GM10248 (cell line): ENCODE results near the gene PNLIPRP2.

Source experiments
- CTCF ChIA-PET: fragments of 300-600 bp; sonication (Branson Sonifier 250); formaldehyde crosslinking; extraction: SDS; loops from one replicate; lab custom pipeline; 2021; ENCODE audit warnings: antibody characterized with exemption; lab: Yijun Ruan, JAX
- POLR2A ChIA-PET: fragments of 350-650 bp; sonication (Branson Sonifier 250); formaldehyde crosslinking; extraction: SDS; loops from one replicate; lab custom pipeline; 2020; ENCODE audit warnings: antibody characterized with exemption; lab: Yijun Ruan, JAX
- DNase-seq: peaks from one replicate; pipeline ENCODE4 v3.0.0; 2012; ENCODE audit errors: extremely low spot score
- TF ChIP-seq, protein P1 (sequence below): IDR thresholded peaks from 2 replicates; pipeline ENCODE4 v1.5.1; 2012; ENCODE audit warnings: mild to moderate bottlenecking, low read depth; ENCODE audit errors: extremely low read depth, missing control alignments, control extremely low read depth

Gene PNLIPRP2

DNA sequence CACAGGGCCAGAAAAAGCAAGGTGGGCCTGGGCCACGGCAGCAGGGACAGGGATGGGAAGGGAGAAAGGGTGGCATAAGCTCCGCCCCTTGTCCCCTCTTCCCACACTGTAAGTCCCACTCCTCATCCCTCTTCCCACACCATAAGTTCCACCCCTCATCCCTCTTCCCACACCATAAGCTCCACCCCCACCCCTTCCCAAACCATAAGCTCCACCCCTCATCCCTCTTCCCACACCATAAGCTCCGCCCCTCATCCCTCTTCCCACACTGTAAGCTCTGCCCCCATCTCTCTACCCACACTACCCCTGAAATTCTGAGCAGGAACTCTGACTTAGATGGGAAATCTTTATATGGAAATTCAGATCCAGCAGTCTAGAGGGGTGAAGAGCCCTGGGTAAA lies 65.9 kb downstream of the PNLIPRP2 start:
- ChIA-PET CTCF (interaction anchor here (2.2 to 7.2 kb wide), 3 partner anchors 10 to 488 kb away, joined by 6 to 76 read pairs (median 13); no protein-coding TSS in a partner anchor), POLR2A (no interaction called here)
- no peak for DNase-seq
- TF ChIP-seq, protein P1, sequence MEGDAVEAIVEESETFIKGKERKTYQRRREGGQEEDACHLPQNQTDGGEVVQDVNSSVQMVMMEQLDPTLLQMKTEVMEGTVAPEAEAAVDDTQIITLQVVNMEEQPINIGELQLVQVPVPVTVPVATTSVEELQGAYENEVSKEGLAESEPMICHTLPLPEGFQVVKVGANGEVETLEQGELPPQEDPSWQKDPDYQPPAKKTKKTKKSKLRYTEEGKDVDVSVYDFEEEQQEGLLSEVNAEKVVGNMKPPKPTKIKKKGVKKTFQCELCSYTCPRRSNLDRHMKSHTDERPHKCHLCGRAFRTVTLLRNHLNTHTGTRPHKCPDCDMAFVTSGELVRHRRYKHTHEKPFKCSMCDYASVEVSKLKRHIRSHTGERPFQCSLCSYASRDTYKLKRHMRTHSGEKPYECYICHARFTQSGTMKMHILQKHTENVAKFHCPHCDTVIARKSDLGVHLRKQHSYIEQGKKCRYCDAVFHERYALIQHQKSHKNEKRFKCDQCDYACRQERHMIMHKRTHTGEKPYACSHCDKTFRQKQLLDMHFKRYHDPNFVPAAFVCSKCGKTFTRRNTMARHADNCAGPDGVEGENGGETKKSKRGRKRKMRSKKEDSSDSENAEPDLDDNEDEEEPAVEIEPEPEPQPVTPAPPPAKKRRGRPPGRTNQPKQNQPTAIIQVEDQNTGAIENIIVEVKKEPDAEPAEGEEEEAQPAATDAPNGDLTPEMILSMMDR: no peak

- CTCF ChIA-PET: interaction anchor here (1.0 to 3.9 kb wide), 4 partner anchors 11 to 487 kb away, joined by 3 to 13 read pairs (median 8); no protein-coding TSS in a partner anchor
- POLR2A ChIA-PET: no interaction called here
- DNase-seq: no peak
- TF ChIP-seq, protein P1: no peak
Measured at GRCh38 chr10:116687633-116688032, 66.9 kb downstream of the PNLIPRP2 start.

DNA sequence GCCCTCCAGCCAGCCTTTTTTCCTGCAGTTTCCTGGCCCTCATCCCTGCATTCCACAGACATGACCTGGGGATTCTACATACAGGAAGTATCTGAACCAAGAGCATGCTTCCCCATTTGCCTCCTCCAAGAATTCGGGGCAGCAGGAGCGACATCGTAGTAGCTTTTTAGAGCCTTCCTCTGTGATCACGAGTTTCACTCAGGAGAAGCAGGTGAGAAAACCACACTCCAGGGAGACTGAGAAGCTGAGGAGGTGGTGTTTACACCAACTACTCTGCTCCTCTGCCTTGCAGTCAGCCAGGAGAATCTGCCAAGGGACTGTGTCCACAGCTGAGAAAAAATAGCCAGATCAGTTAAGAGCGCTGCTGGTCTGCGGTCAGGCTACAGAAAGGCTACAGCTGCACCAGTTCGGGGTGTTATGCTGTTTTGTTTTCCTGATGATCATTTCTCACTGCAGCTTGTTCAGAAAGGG lies 67.5 kb downstream of the PNLIPRP2 start:
- ChIA-PET POLR2A (no interaction called here), CTCF (interaction anchor here (1.1 to 3.9 kb wide), 3 partner anchors 13 to 487 kb away, joined by 4 to 13 read pairs (median 11); no protein-coding TSS in a partner anchor)
- TF ChIP-seq, protein P1: no peak
- DNase-seq: no peak

DNA sequence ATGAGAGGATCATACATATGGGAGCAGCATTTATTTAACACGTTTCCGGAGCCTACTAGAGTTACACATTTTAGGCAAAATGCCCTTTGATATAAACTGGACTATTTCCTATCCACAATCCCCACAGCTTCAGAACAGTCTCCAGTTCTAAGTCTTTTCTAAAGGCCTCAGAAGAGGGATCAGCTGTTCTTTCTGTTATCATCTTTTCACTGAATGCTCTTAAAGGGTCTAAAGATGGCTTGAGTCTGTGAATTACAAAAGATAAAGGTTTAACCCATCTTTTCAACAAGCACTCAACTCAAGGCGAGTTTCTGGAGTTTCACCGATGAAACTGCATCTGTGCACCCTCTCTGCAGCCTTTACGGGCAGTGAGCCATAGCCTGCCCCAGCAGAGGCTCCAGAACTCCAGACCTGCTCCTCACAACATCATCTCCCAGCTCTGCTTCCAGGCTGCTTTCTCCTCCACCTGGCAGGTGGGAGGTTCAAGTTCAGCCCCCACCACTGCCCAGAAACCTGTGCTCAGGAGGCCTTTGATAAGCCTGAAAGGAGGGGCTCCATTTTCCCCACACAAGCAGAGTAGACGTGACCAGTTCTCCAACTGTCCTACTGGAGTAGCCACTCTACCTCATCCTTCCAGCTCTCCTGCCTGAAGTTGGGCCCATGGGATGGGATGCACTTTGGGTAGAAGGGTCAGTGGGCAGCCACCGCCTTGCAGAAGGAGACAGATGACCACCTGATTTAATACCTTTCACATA lies 68.2 kb downstream of the PNLIPRP2 start:
- CTCF ChIA-PET: interaction anchor here (1.1 to 3.9 kb wide), 3 partner anchors 12 to 486 kb away, joined by 4 to 13 read pairs (median 11); no protein-coding TSS in a partner anchor
- DNase-seq: no peak
- TF ChIP-seq, protein P1: no peak
- POLR2A ChIA-PET: no interaction called here

GRCh38 chr10:116689744-116690143 lies 69.0 kb downstream of the PNLIPRP2 start:
- DNase-seq: no peak
- POLR2A ChIA-PET: no interaction called here
- CTCF ChIA-PET: interaction anchor here (2.2 to 3.9 kb wide), 2 partner anchors 98 to 485 kb away, joined by 11 to 13 read pairs; no protein-coding TSS in a partner anchor
- TF ChIP-seq, protein P1: no peak

GRCh38 chr10:116690356-116691322 lies 69.9 kb downstream of the PNLIPRP2 start:
- CTCF ChIA-PET: interaction anchor here (0.6 to 2.1 kb wide), 3 partner anchors 9 to 485 kb away, joined by 4 to 8 read pairs (median 4); no protein-coding TSS in a partner anchor
- TF ChIP-seq, protein P1: no peak
- DNase-seq: no peak
- POLR2A ChIA-PET: no interaction called here
